ENCODE measurements around the gene AKAP8. TPM values are rescaled to one million over a fixed set of nuclear protein-coding genes. Genes with fewer than 3 reads are reported as not detected.
"Not testable (repeated sequence)": the region's sequence is repeated elsewhere in the genome, so short reads cannot be mapped to it uniquely, and the experiment has no call there.

AKAP8 gene
- total RNA-seq, 1 experiment from 2014 or later = 35.8 TPM

DNA sequence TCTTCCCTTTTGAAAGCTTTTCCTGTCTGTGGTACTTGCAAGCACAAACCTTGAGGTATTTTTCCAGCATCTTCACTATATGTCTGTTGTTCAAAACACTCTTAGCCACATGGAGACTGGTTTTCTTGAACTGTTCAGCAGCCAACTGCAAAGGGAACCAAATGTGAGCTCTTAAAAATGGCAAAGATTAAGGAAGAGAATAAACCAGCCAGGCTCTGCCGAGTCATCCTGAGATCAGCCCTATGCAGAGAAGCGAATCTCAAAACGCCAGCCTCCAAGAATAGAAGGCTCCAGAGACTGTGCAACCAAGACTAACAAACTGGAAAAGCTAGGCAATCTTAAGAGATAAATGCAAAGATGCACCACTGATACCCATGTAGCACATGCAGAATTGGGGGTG lies 20.7 kb downstream of the AKAP8 start:
- BruUV-seq (replicated peaks) = no TSS peak
- H3K27ac Mint-ChIP-seq (ENCODE audit: unreplicated experiment) = no peak overlapping the region

DNA sequence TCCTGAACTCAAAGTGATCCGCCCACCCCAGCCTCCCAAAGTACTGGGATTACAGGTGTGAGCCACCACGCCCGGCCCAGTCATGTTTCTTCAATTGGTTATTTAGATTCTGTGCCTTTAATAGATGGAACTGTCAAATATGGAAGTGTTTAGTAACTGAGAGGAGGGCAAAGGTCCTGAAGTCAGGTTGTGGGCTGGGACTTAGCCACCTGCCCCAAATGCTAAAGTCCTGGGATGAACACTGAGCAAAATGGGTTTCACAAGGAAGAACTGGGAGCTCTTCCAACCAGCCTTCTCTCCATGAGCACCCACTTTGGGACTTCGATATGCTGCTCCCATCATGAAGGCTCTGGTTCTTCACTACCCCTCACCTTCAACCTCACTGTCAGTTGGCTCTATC lies 21.7 kb downstream of the AKAP8 start:
- intact Hi-C loops (cut with micrococcal nuclease; ENCODE audit: unreplicated experiment) = no loop called here
- Mint-ChIP-seq H3K9me3 (ENCODE audit: low read depth, unreplicated experiment) (no peaks in the 10 kb centered on the region), H3K4me3 (ENCODE audit: low read depth, unreplicated experiment) (no peak overlapping the region), H3K27me3 (ENCODE audit: unreplicated experiment) (no peaks in the 10 kb centered on the region), H3K27ac (ENCODE audit: unreplicated experiment) (no peak overlapping the region), H3K36me3 (ENCODE audit: insufficient read depth, unreplicated experiment) (peaks cover 60% of the 10 kb centered on the region), H3K4me1 (ENCODE audit: low read depth, unreplicated experiment) (no peaks in the 10 kb centered on the region)
- no peak for TF ChIP-seq CTCF (IDR thresholded peaks at IDR 0.05; ENCODE audit: unreplicated experiment)
- no TSS peak for BruUV-seq (replicated peaks)
- CTCF ChIA-PET = no interaction called here
- no peak for DNase-seq

More for the DNA sequence above, 20.7 kb downstream of the AKAP8 start:
- no peak for TF ChIP-seq CTCF (IDR thresholded peaks at IDR 0.05; ENCODE audit: unreplicated experiment)
- Mint-ChIP-seq H3K4me1 (ENCODE audit: low read depth, unreplicated experiment) (no peaks in the 10 kb centered on the region), H3K36me3 (ENCODE audit: insufficient read depth, unreplicated experiment) (peaks cover 60% of the 10 kb centered on the region), H3K27me3 (ENCODE audit: unreplicated experiment) (no peaks in the 10 kb centered on the region), H3K9me3 (ENCODE audit: low read depth, unreplicated experiment) (no peaks in the 10 kb centered on the region), H3K4me3 (ENCODE audit: low read depth, unreplicated experiment) (no peak overlapping the region)
- CTCF ChIA-PET = no interaction called here
- DNase-seq = no peak
- intact Hi-C loops (cut with micrococcal nuclease; ENCODE audit: unreplicated experiment) = no loop called here

- no TSS peak for BruUV-seq (replicated peaks)
- no peaks in the 10 kb centered on the region for H3K9me3 Mint-ChIP-seq (ENCODE audit: low read depth, unreplicated experiment)
- no peak overlapping the region for H3K4me3 Mint-ChIP-seq (ENCODE audit: low read depth, unreplicated experiment)
- H3K36me3 Mint-ChIP-seq (ENCODE audit: insufficient read depth, unreplicated experiment) = peaks cover 38% of the 10 kb centered on the region
- H3K27ac Mint-ChIP-seq (ENCODE audit: unreplicated experiment) = no peak overlapping the region
- no peaks in the 10 kb centered on the region for H3K27me3 Mint-ChIP-seq (ENCODE audit: unreplicated experiment)
- no peak for TF ChIP-seq CTCF (IDR thresholded peaks at IDR 0.05; ENCODE audit: unreplicated experiment)
- H3K4me1 Mint-ChIP-seq (ENCODE audit: low read depth, unreplicated experiment) = no peaks in the 10 kb centered on the region
- intact Hi-C loops (cut with micrococcal nuclease; ENCODE audit: unreplicated experiment) = no loop called here
- DNase-seq = no peak
- CTCF ChIA-PET = no interaction called here
Measured at GRCh38 chr19:15354566-15355296, 24.9 kb downstream of the AKAP8 start.

DNA sequence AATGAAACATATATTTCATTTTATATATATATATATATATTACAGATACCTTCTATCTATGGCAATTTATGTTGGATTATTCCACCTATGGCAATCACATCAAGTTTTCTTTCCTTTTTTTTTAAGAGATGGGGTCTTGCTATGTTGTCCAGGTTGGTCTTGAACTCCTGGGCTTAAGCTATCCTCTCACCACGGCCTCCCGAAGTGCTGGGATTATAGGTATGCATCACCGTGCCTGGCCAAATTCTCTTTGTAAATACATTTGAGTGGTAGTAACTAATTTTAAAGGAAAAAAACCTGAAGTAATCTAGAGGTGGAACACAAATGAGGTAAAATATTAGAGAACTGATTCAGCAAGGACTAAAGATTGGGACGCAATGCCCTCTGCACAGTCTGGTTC lies 25.7 kb downstream of the AKAP8 start:
- CTCF ChIA-PET = no interaction called here

DNA sequence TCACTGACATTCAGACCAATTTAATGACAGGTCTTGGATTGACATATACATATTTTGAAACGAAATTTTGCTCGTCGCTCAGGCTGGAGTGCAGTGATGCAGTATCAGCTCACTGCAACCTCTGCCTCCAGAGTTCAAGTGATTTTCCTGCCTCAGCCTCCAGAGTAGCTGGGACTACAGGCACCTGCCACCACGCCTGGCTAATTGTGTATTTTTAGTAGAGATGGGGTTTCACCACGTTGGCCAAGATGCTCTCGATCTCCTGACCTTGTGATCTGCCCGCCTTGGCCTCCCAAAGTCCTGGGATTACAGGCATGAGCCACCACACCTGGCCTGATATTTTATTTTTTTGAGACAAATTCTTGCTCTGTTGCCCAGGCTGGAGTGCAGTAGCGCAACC lies 27.1 kb downstream of the AKAP8 start:
- BruUV-seq (replicated peaks); H3K4me1 Mint-ChIP-seq (ENCODE audit: low read depth, unreplicated experiment); H3K4me3 Mint-ChIP-seq (ENCODE audit: low read depth, unreplicated experiment); CTCF ChIA-PET; DNase-seq; H3K9me3 Mint-ChIP-seq (ENCODE audit: low read depth, unreplicated experiment); H3K27ac Mint-ChIP-seq (ENCODE audit: unreplicated experiment); intact Hi-C loops (cut with micrococcal nuclease; ENCODE audit: unreplicated experiment); H3K27me3 Mint-ChIP-seq (ENCODE audit: unreplicated experiment): not testable (repeated sequence)
- peaks cover 23% of the 10 kb centered on the region for H3K36me3 Mint-ChIP-seq (ENCODE audit: insufficient read depth, unreplicated experiment)

More for the DNA sequence above, 25.7 kb downstream of the AKAP8 start:
- Mint-ChIP-seq H3K4me1 (ENCODE audit: low read depth, unreplicated experiment) (no peaks in the 10 kb centered on the region), H3K27me3 (ENCODE audit: unreplicated experiment) (no peaks in the 10 kb centered on the region), H3K27ac (ENCODE audit: unreplicated experiment) (no peak overlapping the region), H3K36me3 (ENCODE audit: insufficient read depth, unreplicated experiment) (peaks cover 36% of the 10 kb centered on the region), H3K4me3 (ENCODE audit: low read depth, unreplicated experiment) (no peak overlapping the region), H3K9me3 (ENCODE audit: low read depth, unreplicated experiment) (no peaks in the 10 kb centered on the region)
- intact Hi-C loops (cut with micrococcal nuclease; ENCODE audit: unreplicated experiment) = no loop called here
- no peak for TF ChIP-seq CTCF (IDR thresholded peaks at IDR 0.05; ENCODE audit: unreplicated experiment)
- DNase-seq = no peak
- BruUV-seq (replicated peaks) = no TSS peak

DNA sequence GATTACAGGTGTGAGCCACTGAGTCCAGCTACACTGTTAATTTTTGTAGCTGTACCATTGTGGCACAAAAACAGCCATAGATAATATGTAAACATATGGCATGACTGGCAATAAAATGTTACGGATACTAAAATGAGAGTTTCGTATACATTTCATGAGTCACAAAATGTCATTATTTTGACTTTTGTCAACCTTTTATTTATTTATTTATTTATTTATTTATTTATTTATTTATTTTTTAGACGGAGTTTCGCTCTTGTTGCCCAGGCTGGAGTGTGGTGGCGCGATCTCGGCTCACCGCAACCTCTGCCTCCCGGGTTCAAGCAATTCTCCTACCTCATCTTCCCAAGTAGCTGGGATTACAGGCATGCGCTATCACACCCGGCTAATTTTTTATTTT lies 38.3 kb downstream of the AKAP8 start:
- H3K27ac Mint-ChIP-seq (ENCODE audit: unreplicated experiment); DNase-seq; BruUV-seq (replicated peaks); H3K36me3 Mint-ChIP-seq (ENCODE audit: insufficient read depth, unreplicated experiment); H3K4me1 Mint-ChIP-seq (ENCODE audit: low read depth, unreplicated experiment); intact Hi-C loops (cut with micrococcal nuclease; ENCODE audit: unreplicated experiment); CTCF ChIA-PET; H3K4me3 Mint-ChIP-seq (ENCODE audit: low read depth, unreplicated experiment); H3K9me3 Mint-ChIP-seq (ENCODE audit: low read depth, unreplicated experiment); H3K27me3 Mint-ChIP-seq (ENCODE audit: unreplicated experiment): not testable (repeated sequence)

Measured in Calu3 (cell line).